ENCODE results near the gene CHD2.

The CHD2 gene

GRCh38 chr15:92960996-92961681 lies 61.0 kb downstream of the CHD2 start:
- no peak for ATAC-seq
- TF ChIP-seq ZNF565 (CRISPR knock-in tag; conservative IDR thresholded peaks at IDR 0.05; ENCODE audit: low read depth) (no peak), TSHZ2 (CRISPR knock-in tag; IDR thresholded peaks at IDR 0.05) (no peak), TCF4 (CRISPR knock-in tag; IDR thresholded peaks at IDR 0.05; ENCODE audit: borderline replicate concordance) (no peak), ISL1 (CRISPR knock-in tag; IDR thresholded peaks at IDR 0.05) (no peak), ESRRG (CRISPR knock-in tag; IDR thresholded peaks at IDR 0.05) (no peak), ZC3H10 (CRISPR knock-in tag; IDR thresholded peaks at IDR 0.05) (no peak), ZFP3 (CRISPR knock-in tag; IDR thresholded peaks at IDR 0.05) (no peak)

- ATAC-seq, result no peak
- TF ChIP-seq ARNTL (CRISPR knock-in tag; IDR thresholded peaks at IDR 0.05; ENCODE audit: borderline replicate concordance, low read depth) (no peak), TCF4 (CRISPR knock-in tag; IDR thresholded peaks at IDR 0.05; ENCODE audit: borderline replicate concordance) (no peak), ZNF8 (CRISPR knock-in tag; IDR thresholded peaks at IDR 0.05) (no peak)
Observed at GRCh38 chr15:92962914-92963313, 62.8 kb downstream of the CHD2 start.

GRCh38 chr15:92963794-92964193 lies 63.7 kb downstream of the CHD2 start:
- ATAC-seq, result no peak
- TF ChIP-seq ISL1 (CRISPR knock-in tag; IDR thresholded peaks at IDR 0.05) (no peak), BACH2 (CRISPR knock-in tag; IDR thresholded peaks at IDR 0.05; ENCODE audit: borderline replicate concordance) (no peak), TSHZ2 (CRISPR knock-in tag; IDR thresholded peaks at IDR 0.05) (no peak), ZC3H10 (CRISPR knock-in tag; IDR thresholded peaks at IDR 0.05) (no peak), ZNF8 (CRISPR knock-in tag; IDR thresholded peaks at IDR 0.05) (no peak), RARB (CRISPR knock-in tag; IDR thresholded peaks at IDR 0.05) (no peak), TOX (CRISPR knock-in tag; IDR thresholded peaks at IDR 0.05; ENCODE audit: borderline replicate concordance) (no peak), ZNF565 (CRISPR knock-in tag; conservative IDR thresholded peaks at IDR 0.05; ENCODE audit: low read depth) (no peak), ARNTL (CRISPR knock-in tag; IDR thresholded peaks at IDR 0.05; ENCODE audit: borderline replicate concordance, low read depth) (no peak), PPARA (CRISPR knock-in tag; IDR thresholded peaks at IDR 0.05; ENCODE audit: borderline replicate concordance) (no peak), GLIS3 (CRISPR knock-in tag; IDR thresholded peaks at IDR 0.05) (no peak), ZFP3 (CRISPR knock-in tag; IDR thresholded peaks at IDR 0.05) (no peak)

GRCh38 chr15:92968926-92969651 lies 69.0 kb downstream of the CHD2 start:
- no peak; the same call in 2 of the 3 replicates for ATAC-seq
- no peak for TF ChIP-seq CSRNP3 (CRISPR knock-in tag; IDR thresholded peaks at IDR 0.05)
- TF ChIP-seq PPARA (CRISPR knock-in tag; IDR thresholded peaks at IDR 0.05; ENCODE audit: borderline replicate concordance), result no peak
- no peak for TF ChIP-seq SNAI2 (CRISPR knock-in tag; IDR thresholded peaks at IDR 0.05)

GRCh38 chr15:92970656-92971055 lies 70.5 kb downstream of the CHD2 start:
- no peak for TF ChIP-seq POU6F1 (CRISPR knock-in tag; IDR thresholded peaks at IDR 0.05; ENCODE audit: borderline replicate concordance, low read depth)
- TF ChIP-seq SNAI2 (CRISPR knock-in tag; IDR thresholded peaks at IDR 0.05), result no peak
- TF ChIP-seq OSR1 (CRISPR knock-in tag; IDR thresholded peaks at IDR 0.05), result no peak
- TF ChIP-seq ZNF565 (CRISPR knock-in tag; conservative IDR thresholded peaks at IDR 0.05; ENCODE audit: low read depth), result no peak
- no peak for ATAC-seq
